Measurements from ENCODE around the gene PRAMEF13.
"Not testable (repeated sequence)": the region's sequence is repeated elsewhere in the genome, so short reads cannot be mapped to it uniquely, and the experiment has no call there.

DNA sequence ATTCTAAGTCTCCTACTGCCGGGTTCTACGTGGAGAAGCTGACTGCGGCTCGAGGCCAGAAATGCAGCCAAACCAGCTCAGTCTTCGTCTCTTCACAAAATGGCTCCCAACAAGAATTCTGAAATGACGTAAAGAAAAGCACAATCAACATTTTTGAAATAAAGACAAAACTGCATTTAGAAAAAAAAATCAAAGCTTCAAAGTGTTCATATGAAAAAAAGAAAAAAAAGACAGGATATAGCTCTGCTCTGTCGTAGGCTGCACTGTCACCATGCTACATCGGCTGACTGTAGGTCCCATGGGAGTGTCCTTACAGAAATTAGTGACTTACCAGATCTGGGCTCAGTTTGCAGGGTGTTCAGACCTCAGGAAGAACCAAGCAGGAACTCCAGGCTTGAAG lies 35.7 kb downstream of the PRAMEF13 start, which contains the start of gene HNRNPCL4:
- TF ChIP-seq, protein P1, sequence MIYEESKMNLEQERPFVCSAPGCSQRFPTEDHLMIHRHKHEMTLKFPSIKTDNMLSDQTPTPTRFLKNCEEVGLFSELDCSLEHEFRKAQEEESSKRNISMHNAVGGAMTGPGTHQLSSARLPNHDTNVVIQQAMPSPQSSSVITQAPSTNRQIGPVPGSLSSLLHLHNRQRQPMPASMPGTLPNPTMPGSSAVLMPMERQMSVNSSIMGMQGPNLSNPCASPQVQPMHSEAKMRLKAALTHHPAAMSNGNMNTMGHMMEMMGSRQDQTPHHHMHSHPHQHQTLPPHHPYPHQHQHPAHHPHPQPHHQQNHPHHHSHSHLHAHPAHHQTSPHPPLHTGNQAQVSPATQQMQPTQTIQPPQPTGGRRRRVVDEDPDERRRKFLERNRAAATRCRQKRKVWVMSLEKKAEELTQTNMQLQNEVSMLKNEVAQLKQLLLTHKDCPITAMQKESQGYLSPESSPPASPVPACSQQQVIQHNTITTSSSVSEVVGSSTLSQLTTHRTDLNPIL (CRISPR knock-in tag; IDR thresholded peaks at IDR 0.05; ENCODE audit: low read depth): not testable (repeated sequence)
- TF ChIP-seq ZNF8, ZFP30 (CRISPR knock-in tag; IDR thresholded peaks at IDR 0.05): not testable (repeated sequence)
